Panc1 (cell line): Measurements from ENCODE around the gene SYDE2.

Experiments
- POLR2AphosphoS5 ChIP-seq: IDR thresholded peaks from 2 replicates; pipeline ENCODE4 v1.6.1; 2012; ENCODE audit warnings: mild to moderate bottlenecking, low read depth, low read length, moderate library complexity
- TCF7L2 ChIP-seq: IDR thresholded peaks from 2 replicates; pipeline ENCODE4 v1.6.1; 2011; ENCODE audit warnings: mild to moderate bottlenecking, low read depth, low read length, inconsistent platforms
- TF ChIP-seq, protein P1 (sequence below): fragments of 450-650 bp; IDR thresholded peaks from 2 replicates; pipeline ENCODE4 v1.5.1; 2017; ENCODE audit warnings: mild to moderate bottlenecking

DNA sequence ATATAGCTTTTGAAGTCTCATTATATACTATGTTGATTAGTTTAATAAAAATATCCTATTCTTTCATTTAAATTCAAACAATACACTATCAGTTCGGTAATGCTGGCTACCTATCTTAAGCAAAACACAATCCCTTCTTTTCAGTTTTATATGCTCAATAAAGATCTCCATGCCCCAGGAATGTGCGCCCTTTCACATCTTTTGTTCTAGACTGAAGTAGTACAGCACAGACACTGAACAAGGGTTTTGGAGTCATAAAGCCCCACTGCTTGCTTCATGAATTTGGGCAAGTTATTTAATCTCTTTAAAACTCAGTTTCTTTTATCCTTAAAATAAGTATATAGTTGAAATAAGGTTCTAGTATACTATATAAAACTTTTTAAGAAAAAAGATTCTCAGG is 22.4 kb downstream of the SYDE2 start:
- TF ChIP-seq POLR2AphosphoS5 (no peak), TCF7L2 (no peak)
- TF ChIP-seq, protein P1, sequence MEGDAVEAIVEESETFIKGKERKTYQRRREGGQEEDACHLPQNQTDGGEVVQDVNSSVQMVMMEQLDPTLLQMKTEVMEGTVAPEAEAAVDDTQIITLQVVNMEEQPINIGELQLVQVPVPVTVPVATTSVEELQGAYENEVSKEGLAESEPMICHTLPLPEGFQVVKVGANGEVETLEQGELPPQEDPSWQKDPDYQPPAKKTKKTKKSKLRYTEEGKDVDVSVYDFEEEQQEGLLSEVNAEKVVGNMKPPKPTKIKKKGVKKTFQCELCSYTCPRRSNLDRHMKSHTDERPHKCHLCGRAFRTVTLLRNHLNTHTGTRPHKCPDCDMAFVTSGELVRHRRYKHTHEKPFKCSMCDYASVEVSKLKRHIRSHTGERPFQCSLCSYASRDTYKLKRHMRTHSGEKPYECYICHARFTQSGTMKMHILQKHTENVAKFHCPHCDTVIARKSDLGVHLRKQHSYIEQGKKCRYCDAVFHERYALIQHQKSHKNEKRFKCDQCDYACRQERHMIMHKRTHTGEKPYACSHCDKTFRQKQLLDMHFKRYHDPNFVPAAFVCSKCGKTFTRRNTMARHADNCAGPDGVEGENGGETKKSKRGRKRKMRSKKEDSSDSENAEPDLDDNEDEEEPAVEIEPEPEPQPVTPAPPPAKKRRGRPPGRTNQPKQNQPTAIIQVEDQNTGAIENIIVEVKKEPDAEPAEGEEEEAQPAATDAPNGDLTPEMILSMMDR, result no peak
